CD14-positive monocyte (primary cell): ENCODE measurements around the gene STK4. TPM values are rescaled to one million over a fixed set of nuclear protein-coding genes. Genes with fewer than 3 reads are reported as not detected.

Experiments used
- DNase-seq, 3 donors: peaks; one replicate each; pipeline ENCODE4 v3.0.0-alpha.2; 2011 to 2022
- H2AFZ ChIP-seq: 2 replicates; pipeline ENCODE4 v1.6.0; 2012; ENCODE audit warnings: mild to moderate bottlenecking, low read depth, low read length, inconsistent platforms; ENCODE audit not compliant: insufficient read depth, poor library complexity, severe bottlenecking
- H3K27ac ChIP-seq, 2 donors: 1 replicate in 1 of 2; 2 replicates in 1 of 2; pipeline ENCODE4 v1.5.1; 2012 to 2013; ENCODE audit warnings: low read length in 2 of 2, control low read depth in 1 of 2, inconsistent platforms in 1 of 2, low read depth in 1 of 2, mild to moderate bottlenecking in 1 of 2
- H3K27me3 ChIP-seq, 2 donors: one replicate each; pipeline versions ENCODE4 v1.6.0 to v1.6.1; 2011 to 2013; ENCODE audit warnings: low read length in 2 of 2; ENCODE audit not compliant: control insufficient read depth in 2 of 2, insufficient read depth in 2 of 2
- H3K36me3 ChIP-seq, 2 donors: replicated peaks in 1 of 2; 1 replicate in 1 of 2; 2 replicates in 1 of 2; pipeline versions ENCODE4 v1.5.1 to v1.6.1; 2012 to 2013; ENCODE audit warnings: low read length in 2 of 2, control low read depth in 1 of 2, inconsistent platforms in 1 of 2, mild to moderate bottlenecking in 1 of 2; ENCODE audit not compliant: insufficient read depth in 2 of 2, control insufficient read depth in 1 of 2
- H3K4me1 ChIP-seq, 2 donors: 1 replicate in 1 of 2; 2 replicates in 1 of 2; pipeline versions ENCODE4 v1.5.1 to v1.6.1; 2012 to 2013; ENCODE audit warnings: low read length in 2 of 2, control low read depth in 1 of 2, inconsistent platforms in 1 of 2, mild to moderate bottlenecking in 1 of 2, moderate library complexity in 1 of 2; ENCODE audit not compliant: insufficient read depth in 2 of 2, control insufficient read depth in 1 of 2
- H3K4me2 ChIP-seq: replicated peaks from 2 replicates; pipeline ENCODE3; 2012; ENCODE audit warnings: low read length, moderate library complexity, mild to moderate bottlenecking; ENCODE audit not compliant: poor library complexity, severe bottlenecking; ENCODE audit errors: extremely low read depth
- H3K4me3 ChIP-seq, 3 experiments: fragments of 200-600 bp in 1 of 3; sonication (generic) in 1 of 3; replicated peaks in 1 of 3; 1 replicate in 2 of 3; 2 replicates in 1 of 3; pipeline ENCODE4 v1.5.1; 2011 to 2013; ENCODE audit warnings: low read length in 3 of 3, mild to moderate bottlenecking in 3 of 3, control low read depth in 2 of 3, low read depth in 2 of 3, inconsistent platforms in 1 of 3, moderate library complexity in 1 of 3
- H3K79me2 ChIP-seq: 2 replicates; pipeline ENCODE4 v1.6.0; 2012; ENCODE audit warnings: mild to moderate bottlenecking, control low read depth, inconsistent platforms, low read length, moderate library complexity; ENCODE audit not compliant: insufficient read depth
- H3K9ac ChIP-seq: 2 replicates; pipeline ENCODE4 v1.6.0; 2017; ENCODE audit warnings: low read length, mild to moderate bottlenecking; ENCODE audit not compliant: insufficient read depth, poor library complexity, severe bottlenecking
- H3K9me3 ChIP-seq, 2 donors: replicated peaks in 1 of 2; 1 replicate in 1 of 2; 2 replicates in 1 of 2; pipeline versions ENCODE4 v1.5.1 to v1.6.1; 2012 to 2013; ENCODE audit warnings: low read length in 2 of 2, control low read depth in 1 of 2; ENCODE audit not compliant: control insufficient read depth in 1 of 2, insufficient read depth in 1 of 2
- H4K20me1 ChIP-seq: 2 replicates; pipeline ENCODE4 v1.6.0; 2012; ENCODE audit warnings: mild to moderate bottlenecking, low read length, control low read depth, moderate library complexity; ENCODE audit not compliant: insufficient read depth
- H3K27ac Mint-ChIP-seq, 7 donors: one replicate each; pipeline ENCODE4 v1.8.0; 2020; ENCODE audit warnings: mild to moderate bottlenecking in 7 of 7, mixed read lengths in 7 of 7, moderate library complexity in 6 of 7, inconsistent platforms in 2 of 7
- H3K27me3 Mint-ChIP-seq, 3 donors: one replicate each; pipeline ENCODE4 v1.8.0; 2021 to 2022; ENCODE audit warnings: low read depth in 3 of 3, mild to moderate bottlenecking in 3 of 3, mixed read lengths in 3 of 3, moderate library complexity in 3 of 3, inconsistent platforms in 1 of 3
- H3K36me3 Mint-ChIP-seq, 2 donors: one replicate each; pipeline ENCODE4 v1.8.0; 2020; ENCODE audit warnings: mixed read lengths in 2 of 2, inconsistent platforms in 1 of 2, mild to moderate bottlenecking in 1 of 2
- H3K4me1 Mint-ChIP-seq: one replicate; pipeline ENCODE4 v1.8.0; 2020; ENCODE audit warnings: mild to moderate bottlenecking, mixed read lengths
- H3K4me3 Mint-ChIP-seq, 2 donors: one replicate each; pipeline ENCODE4 v1.8.0; 2020; ENCODE audit warnings: mild to moderate bottlenecking in 2 of 2, mixed read lengths in 2 of 2, moderate library complexity in 1 of 2
- H3K9me3 Mint-ChIP-seq, 7 donors: one replicate each; pipeline ENCODE4 v1.8.0; 2020 to 2022; ENCODE audit warnings: mixed read lengths in 7 of 7, mild to moderate bottlenecking in 6 of 7, moderate library complexity in 6 of 7, inconsistent platforms in 2 of 7
- WGBS: methylation state at CpG from one replicate; pipeline ENCODE4 v1.1.5; 2013; ENCODE audit warnings: missing lambda C conversion rate; ENCODE audit not compliant: insufficient coverage; 5-methylcytosine and 5-hydroxymethylcytosine counted together
- intact Hi-C, 2 donors: fragments of 100-400 bp; cut with micrococcal nuclease; formaldehyde crosslinking; loops; one replicate each; pipeline versions ENCODE4 v1.15.0 to v1.15.1; 2023
- polyA plus RNA-seq, 3 donors: library from polyadenylated mRNA; depleted of rRNA in 1 of 3; unstranded in 2 of 3; stranded (reverse) in 1 of 3; fragments of 300-500 nt in 2 of 3; fragments of >200 nt in 1 of 3; fragmentation: Illumina TruSeq in 2 of 3; gene quantifications; 1 replicate in 2 of 3; 2 replicates in 1 of 3; pipeline ENCODE4 v1.2.3, GENCODE V29; 2012 to 2021
- TF ChIP-seq, protein P1 (sequence below): fragments of 200-600 bp; IDR thresholded peaks from one replicate; pipeline ENCODE4 v1.8.0; 2022; ENCODE audit warnings: antibody characterized with exemption, mild to moderate bottlenecking

STK4 gene
- polyA plus RNA-seq, 3 donors, result 53.0 to 123 (median 69.9) TPM

- H3K27ac Mint-ChIP-seq, result no peak overlapping the region
Measured at GRCh38 chr20:45082468-45082867, 116.2 kb downstream of the STK4 start.

GRCh38 chr20:45083127-45083526 lies 116.8 kb downstream of the STK4 start:
- Histone ChIP-seq H3K9ac (no peak overlapping the region), H3K4me1 (no peaks in the 10 kb centered on the region), H3K27me3 (no peaks in the 10 kb centered on the region), H3K36me3 (peaks cover 47 to 88% of the 10 kb centered on the region in 2 donors), H3K79me2 (no peaks in the 10 kb centered on the region), H2AFZ (no peak overlapping the region), H3K4me2 (no peak overlapping the region), H3K27ac (no peak overlapping the region), H3K4me3 (no peak overlapping the region), H3K9me3 (no peaks in the 10 kb centered on the region), H4K20me1 (peaks cover 64% of the 10 kb centered on the region)
- WGBS, result no CpG with 5 or more reads among the region's 1 CpG
- Mint-ChIP-seq H3K27me3 (no peaks in the 10 kb centered on the region), H3K27ac (no peak overlapping the region), H3K4me1 (peaks cover 6% of the 10 kb centered on the region), H3K9me3 (peaks cover 2 to 11% (median 5%) of the 10 kb centered on the region in 7 donors), H3K4me3 (no peak overlapping the region), H3K36me3 (peaks cover 73 to 89% of the 10 kb centered on the region in 2 donors)
- no peak for DNase-seq
- intact Hi-C loops, result no loop called here
- TF ChIP-seq, protein P1, sequence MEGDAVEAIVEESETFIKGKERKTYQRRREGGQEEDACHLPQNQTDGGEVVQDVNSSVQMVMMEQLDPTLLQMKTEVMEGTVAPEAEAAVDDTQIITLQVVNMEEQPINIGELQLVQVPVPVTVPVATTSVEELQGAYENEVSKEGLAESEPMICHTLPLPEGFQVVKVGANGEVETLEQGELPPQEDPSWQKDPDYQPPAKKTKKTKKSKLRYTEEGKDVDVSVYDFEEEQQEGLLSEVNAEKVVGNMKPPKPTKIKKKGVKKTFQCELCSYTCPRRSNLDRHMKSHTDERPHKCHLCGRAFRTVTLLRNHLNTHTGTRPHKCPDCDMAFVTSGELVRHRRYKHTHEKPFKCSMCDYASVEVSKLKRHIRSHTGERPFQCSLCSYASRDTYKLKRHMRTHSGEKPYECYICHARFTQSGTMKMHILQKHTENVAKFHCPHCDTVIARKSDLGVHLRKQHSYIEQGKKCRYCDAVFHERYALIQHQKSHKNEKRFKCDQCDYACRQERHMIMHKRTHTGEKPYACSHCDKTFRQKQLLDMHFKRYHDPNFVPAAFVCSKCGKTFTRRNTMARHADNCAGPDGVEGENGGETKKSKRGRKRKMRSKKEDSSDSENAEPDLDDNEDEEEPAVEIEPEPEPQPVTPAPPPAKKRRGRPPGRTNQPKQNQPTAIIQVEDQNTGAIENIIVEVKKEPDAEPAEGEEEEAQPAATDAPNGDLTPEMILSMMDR, result no peak

More at GRCh38 chr20:45082468-45082867, 116.2 kb downstream of the STK4 start:
- Mint-ChIP-seq H3K27me3 (no peaks in the 10 kb centered on the region), H3K4me1 (peaks cover 6% of the 10 kb centered on the region), H3K4me3 (no peak overlapping the region), H3K9me3 (peaks cover 2 to 11% (median 5%) of the 10 kb centered on the region in 7 donors), H3K36me3 (peaks cover 71 to 88% of the 10 kb centered on the region in 2 donors)
- no peak overlapping the region for H2AFZ ChIP-seq
- no peaks in the 10 kb centered on the region for H3K4me1 ChIP-seq
- H3K9ac ChIP-seq, result no peak overlapping the region
- no peak for DNase-seq
- no peaks in the 10 kb centered on the region for H3K27me3 ChIP-seq
- TF ChIP-seq, protein P1, result no peak
- WGBS, result no CpG with 5 or more reads among the region's 3 CpGs
- H4K20me1 ChIP-seq, result peaks cover 70% of the 10 kb centered on the region
- intact Hi-C loops, result no loop called here
- peaks cover 53 to 88% of the 10 kb centered on the region in 2 donors for H3K36me3 ChIP-seq
- no peaks in the 10 kb centered on the region for H3K9me3 ChIP-seq
- H3K4me2 ChIP-seq, result no peak overlapping the region
- no peak overlapping the region for H3K27ac ChIP-seq
- H3K79me2 ChIP-seq, result no peaks in the 10 kb centered on the region
- H3K4me3 ChIP-seq, result no peak overlapping the region
